ENCODE results near the gene PTGES2. TPM values are rescaled to one million over a fixed set of nuclear protein-coding genes. Genes with fewer than 3 reads are reported as not detected.

PTGES2 gene
- total and polyA plus RNA-seq, 2 of the 13 experiments (the other 11 are each of a cell fraction or from before 2014, with no cell fraction given): 63.7 to 79.8 TPM

DNA sequence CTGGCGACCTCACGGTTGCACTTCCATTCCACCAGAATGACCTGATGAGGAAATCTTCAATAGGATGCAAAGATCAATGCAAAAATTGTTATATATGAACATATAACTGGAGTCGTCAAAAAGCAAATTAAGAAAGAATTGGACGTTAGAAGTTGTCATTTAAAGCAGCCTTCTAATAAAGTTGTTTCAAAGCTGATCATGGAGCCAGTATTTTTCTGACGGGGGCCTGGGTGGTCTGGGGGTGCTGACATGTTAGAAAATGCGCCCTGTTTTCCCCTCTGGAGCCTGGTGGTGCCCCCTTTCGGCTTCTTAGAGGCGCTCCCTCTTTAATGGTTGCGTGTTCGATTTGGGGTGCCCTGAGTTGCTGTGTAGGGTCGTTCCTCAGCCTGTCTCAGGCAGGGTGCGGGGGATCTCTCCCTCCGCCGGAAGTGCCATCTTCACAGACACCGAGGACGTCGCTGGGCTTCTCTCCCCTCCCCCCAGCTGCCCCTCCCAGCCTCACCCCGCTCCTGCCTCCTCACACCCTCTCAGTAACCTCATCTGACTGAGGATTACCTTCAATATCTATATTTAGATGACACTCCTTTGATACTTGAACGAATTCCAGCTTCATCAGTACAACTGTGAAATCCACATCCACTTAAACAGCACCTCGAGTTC is 18.3 kb downstream of the PTGES2 start:
- Histone ChIP-seq H2AFZ (ENCODE audit: low read length) (no peak overlapping the region), H3K79me2 (ENCODE audit: insufficient read depth, low read length) (peaks cover 2% of the 10 kb centered on the region), H3K36me3 (replicated peaks in 1 of 2; ENCODE audit: control insufficient read depth in 1 of 2, insufficient read depth in 2 of 2, low read length in 2 of 2) (peaks cover 18 to 35% of the 10 kb centered on the region in 2 experiments), H3K4me1 (ENCODE audit: insufficient read depth, low read length) (peaks cover 76% of the 10 kb centered on the region), H3K27ac (ENCODE audit: extremely low read length, insufficient read depth, low read length) (peak overlapping the region; percentile 40), H4K20me1 (ENCODE audit: insufficient read depth, low read length) (no peaks in the 10 kb centered on the region), H3K4me3 (replicated peaks in 1 of 3; ENCODE audit: insufficient read depth in 1 of 3, low read depth in 2 of 3, low read length in 3 of 3) (no peak overlapping the region), H3K9me3 (ENCODE audit: low read length) (no peaks in the 10 kb centered on the region), H3K27me3 (ENCODE audit: control insufficient read depth in 1 of 2, insufficient read depth in 2 of 2, low read length in 2 of 2) (no peaks in the 10 kb centered on the region), H3K4me2 (ENCODE audit: low read depth, low read length) (no peak overlapping the region), H3K9ac (ENCODE audit: insufficient read depth, low read depth, low read length) (no peak overlapping the region)
- WGBS (ENCODE audit: low lambda C conversion rate): 85% methylated on average over 16 of the region's 20 CpGs
- intact Hi-C loops (cut with micrococcal nuclease; ENCODE audit: unreplicated experiment) (no loop called here), in situ Hi-C loops (cut with HindIII; ENCODE audit: extremely low pct_ligation_motif_present, low pct_unique_long_range_greater_than_20kb) (no loop called here)
- TF ChIP-seq KLF11 (CRISPR knock-in tag; IDR thresholded peaks at IDR 0.05): no peak
- no peak for TF ChIP-seq PPARG (CRISPR knock-in tag; conservative IDR thresholded peaks at IDR 0.05)
- peak; percentile 17 for TF ChIP-seq RBM22 (optimal IDR thresholded peaks at IDR 0.05; ENCODE audit: low read length)
- TF ChIP-seq ZNF672 (CRISPR knock-in tag; IDR thresholded peaks at IDR 0.05): no peak
- no peak for TF ChIP-seq HOXA5 (CRISPR knock-in tag; IDR thresholded peaks at IDR 0.05)
- TF ChIP-seq PRPF4 (IDR thresholded peaks at IDR 0.05; ENCODE audit: low read depth, low read length, poor library complexity, severe bottlenecking): no peak
- TF ChIP-seq, protein P1, sequence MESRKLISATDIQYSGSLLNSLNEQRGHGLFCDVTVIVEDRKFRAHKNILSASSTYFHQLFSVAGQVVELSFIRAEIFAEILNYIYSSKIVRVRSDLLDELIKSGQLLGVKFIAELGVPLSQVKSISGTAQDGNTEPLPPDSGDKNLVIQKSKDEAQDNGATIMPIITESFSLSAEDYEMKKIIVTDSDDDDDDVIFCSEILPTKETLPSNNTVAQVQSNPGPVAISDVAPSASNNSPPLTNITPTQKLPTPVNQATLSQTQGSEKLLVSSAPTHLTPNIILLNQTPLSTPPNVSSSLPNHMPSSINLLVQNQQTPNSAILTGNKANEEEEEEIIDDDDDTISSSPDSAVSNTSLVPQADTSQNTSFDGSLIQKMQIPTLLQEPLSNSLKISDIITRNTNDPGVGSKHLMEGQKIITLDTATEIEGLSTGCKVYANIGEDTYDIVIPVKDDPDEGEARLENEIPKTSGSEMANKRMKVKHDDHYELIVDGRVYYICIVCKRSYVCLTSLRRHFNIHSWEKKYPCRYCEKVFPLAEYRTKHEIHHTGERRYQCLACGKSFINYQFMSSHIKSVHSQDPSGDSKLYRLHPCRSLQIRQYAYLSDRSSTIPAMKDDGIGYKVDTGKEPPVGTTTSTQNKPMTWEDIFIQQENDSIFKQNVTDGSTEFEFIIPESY (CRISPR knock-in tag; IDR thresholded peaks at IDR 0.05): peak; percentile 37; the same call in 1 of the 2 replicates
- TF ChIP-seq, protein P2, sequence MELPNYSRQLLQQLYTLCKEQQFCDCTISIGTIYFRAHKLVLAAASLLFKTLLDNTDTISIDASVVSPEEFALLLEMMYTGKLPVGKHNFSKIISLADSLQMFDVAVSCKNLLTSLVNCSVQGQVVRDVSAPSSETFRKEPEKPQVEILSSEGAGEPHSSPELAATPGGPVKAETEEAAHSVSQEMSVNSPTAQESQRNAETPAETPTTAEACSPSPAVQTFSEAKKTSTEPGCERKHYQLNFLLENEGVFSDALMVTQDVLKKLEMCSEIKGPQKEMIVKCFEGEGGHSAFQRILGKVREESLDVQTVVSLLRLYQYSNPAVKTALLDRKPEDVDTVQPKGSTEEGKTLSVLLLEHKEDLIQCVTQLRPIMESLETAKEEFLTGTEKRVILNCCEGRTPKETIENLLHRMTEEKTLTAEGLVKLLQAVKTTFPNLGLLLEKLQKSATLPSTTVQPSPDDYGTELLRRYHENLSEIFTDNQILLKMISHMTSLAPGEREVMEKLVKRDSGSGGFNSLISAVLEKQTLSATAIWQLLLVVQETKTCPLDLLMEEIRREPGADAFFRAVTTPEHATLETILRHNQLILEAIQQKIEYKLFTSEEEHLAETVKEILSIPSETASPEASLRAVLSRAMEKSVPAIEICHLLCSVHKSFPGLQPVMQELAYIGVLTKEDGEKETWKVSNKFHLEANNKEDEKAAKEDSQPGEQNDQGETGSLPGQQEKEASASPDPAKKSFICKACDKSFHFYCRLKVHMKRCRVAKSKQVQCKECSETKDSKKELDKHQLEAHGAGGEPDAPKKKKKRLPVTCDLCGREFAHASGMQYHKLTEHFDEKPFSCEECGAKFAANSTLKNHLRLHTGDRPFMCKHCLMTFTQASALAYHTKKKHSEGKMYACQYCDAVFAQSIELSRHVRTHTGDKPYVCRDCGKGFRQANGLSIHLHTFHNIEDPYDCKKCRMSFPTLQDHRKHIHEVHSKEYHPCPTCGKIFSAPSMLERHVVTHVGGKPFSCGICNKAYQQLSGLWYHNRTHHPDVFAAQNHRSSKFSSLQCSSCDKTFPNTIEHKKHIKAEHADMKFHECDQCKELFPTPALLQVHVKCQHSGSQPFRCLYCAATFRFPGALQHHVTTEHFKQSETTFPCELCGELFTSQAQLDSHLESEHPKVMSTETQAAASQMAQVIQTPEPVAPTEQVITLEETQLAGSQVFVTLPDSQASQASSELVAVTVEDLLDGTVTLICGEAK (IDR thresholded peaks at IDR 0.05): no peak
- TF ChIP-seq, protein P2 (CRISPR knock-in tag; IDR thresholded peaks at IDR 0.05): 0 out of 2 replicates have a peak, but pooled peaks have one; percentile 36
- no peak for TF ChIP-seq RFX3 (CRISPR knock-in tag; IDR thresholded peaks at IDR 0.05)
- TF ChIP-seq RAD21 (CRISPR knock-in tag; IDR thresholded peaks at IDR 0.05): no peak
- TSS peak; percentile 19 for BruUV-seq (replicated peaks)
- POLR2A ChIA-PET: no interaction called here
- no peak for ATAC-seq
- no peak for FAIRE-seq
- CTCF ChIA-PET (ENCODE audit: low intra/inter-chr PET ratio, low total read pairs): no interaction called here
- DNase-seq (ENCODE audit: low spot score): no peak
